Stimulated activated CD8-positive, alpha-beta memory T cell treated with anti-CD3 and anti-CD28 coated beads, Interleukin-4, amount 100 ng/mL, for 24 hours (primary cell): ENCODE measurements around the gene C22orf15.

ENCODE experiments used
- DNase-seq: peaks from one replicate; pipeline ENCODE4 v3.0.0-alpha.2; 2020; ENCODE audit warnings: low read depth

Gene C22orf15

DNA sequence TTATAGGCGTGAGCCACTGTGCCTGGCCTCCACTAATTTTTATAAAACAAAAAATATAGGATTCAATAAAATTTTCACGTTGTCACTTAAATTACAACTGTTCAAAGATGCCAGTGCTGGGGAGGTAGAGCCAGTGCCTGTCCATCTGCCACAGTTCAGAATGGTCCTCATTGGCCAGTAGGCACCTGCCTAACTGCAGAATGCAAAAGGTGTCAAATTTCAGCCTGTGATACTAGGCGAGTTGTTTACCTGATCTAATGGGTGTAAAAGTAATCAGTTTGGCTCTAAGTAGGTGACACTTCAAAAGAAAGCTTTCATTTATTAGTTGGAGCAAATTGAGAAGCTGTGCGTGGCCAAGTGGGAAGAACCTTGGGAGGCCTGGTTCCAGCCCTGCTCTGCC is 26.3 kb downstream of the C22orf15 start:
- DNase-seq = no peak

DNA sequence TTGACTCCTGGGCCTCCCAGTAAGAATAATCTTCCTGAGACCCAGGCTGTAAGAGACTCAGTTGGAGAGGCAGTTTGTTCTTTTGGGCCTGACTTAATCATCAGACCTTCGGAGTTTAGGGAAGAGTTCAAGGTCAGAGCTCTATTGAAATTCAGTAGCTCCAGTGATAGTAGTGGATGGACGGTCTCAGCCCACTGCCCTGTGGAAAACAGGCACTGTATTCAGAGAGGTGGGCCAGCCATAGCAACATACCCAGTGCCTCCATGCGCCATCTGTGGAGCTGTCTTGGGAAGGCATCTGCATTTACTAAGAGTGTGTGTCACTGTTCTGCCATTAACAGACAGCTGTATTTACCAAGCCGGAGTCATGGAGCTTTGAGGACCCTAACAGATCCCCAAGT is 26.8 kb downstream of the C22orf15 start:
- no peak for DNase-seq

DNA sequence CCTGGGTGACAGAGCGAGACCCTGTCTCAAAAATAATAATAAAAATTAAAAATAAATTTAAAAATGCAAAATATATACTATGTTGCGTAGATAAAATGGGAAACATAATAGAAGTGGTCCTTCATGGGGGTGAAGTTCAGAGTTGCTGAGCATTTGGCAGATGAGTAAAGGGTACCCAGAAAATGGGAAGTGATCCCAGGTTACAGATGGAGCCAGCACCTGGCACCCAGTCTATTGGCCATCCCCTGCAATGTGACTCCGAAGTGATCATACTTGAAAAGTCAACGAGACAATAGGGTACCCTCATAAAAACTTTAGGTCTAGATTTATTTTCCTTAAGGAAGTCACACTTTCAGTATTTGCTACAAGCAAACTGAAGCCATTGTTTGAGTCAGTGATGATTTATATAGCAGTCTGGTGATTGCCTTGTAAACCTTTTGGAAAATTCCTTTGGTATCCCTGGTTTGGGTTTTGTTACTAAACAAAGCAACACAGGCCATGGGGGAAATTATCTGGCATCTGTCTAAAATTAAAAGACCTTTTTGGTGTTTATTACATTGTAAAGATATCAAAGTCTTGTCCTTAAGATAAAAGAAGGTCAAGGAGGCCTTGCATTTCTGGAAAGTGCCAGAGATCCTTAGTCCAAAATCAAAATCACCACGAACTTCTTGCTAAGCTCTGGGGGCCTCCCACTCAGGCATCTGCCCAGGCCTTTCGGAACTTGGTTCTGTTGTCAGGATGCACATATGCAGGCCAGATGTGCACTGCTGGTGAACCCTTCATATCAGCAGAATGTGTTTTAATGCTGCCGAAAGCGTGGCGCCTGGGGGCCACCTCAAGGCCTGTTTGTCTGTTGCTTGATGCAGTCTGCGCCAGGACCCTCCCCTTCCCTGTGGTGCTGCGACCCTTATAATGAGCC is 28.3 kb downstream of the C22orf15 start:
- no peak for DNase-seq

DNA sequence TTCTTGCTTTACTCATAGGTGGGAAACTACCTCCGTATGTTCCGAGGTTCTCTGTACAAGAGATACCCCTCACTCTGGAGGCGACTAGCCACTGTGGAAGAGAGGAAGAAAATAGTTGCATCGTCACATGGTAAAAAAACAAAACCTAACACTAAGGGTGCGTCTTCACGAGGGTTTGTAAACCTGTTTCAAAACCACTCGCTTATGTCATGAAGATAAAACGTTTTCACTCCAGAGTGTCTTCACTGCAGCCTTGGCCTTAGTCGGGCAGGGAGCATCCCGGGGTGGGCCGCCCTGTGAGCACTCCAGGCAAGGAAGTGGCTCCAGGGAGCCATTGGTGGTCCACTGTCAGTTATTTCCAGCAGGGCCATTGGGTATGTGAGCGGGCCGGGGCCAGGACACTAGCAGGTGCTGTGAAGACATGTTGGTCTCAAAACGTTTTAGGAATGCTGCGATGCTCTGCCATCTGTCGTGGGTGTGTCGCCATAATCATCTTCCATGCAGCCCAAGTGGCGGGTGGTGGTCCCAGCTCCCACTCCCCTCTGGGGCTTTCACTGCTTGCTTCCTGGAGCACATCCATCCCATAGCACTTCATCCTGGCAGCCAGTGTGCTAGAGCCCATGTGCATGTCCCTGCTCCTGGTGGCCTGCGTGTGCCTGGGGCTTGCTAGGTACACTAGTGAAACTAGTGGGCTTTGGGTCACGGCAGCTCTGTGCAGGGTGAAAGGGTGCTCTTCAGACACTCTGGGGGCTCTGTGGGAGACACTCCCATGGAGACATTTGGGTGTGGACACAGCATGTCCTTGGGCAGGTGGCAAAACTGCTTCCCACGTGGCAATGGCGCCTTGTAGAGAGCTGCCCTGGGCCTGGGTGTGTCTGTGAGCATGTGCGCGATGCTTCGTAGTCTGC is 29.2 kb downstream of the C22orf15 start:
- no peak for DNase-seq

DNA sequence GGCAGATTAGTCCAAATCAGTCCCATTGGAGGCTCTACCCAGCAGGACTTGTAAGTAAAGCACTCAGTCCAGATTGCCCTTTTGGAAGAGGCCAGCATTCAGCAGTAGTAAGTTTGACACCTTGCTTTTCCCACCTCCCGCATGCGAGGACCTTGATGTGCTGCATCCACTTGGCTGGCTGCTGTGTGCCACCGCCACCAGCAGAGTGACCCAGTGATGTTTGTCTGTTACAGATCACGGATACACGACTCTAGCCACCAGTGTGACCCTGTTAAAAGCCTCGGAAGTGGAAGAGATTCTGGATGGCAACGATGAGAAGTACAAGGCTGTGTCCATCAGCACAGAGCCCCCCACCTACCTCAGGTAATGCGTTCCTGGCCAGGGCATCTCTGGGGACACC is 30.5 kb downstream of the C22orf15 start:
- DNase-seq = no peak

DNA sequence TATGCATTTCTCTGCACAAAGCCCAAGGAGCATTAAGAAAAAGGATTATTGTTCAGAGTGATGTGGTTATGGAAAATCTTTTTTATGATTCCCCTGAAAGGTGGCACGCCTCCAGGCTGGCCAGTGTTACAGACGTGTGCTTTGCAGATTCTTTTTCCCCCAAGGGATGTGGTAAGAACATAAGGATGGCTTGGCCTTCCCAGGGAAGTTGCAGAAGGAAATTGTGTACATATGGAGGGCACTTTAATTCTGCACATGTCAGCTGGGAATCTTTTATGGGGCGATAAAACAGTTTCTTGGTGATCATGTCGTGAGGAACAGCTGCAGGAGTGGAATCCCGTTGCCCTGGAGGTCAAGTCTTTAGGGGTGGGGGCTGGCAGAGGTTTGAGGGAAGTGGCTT is 33.7 kb downstream of the C22orf15 start:
- no peak for DNase-seq

DNA sequence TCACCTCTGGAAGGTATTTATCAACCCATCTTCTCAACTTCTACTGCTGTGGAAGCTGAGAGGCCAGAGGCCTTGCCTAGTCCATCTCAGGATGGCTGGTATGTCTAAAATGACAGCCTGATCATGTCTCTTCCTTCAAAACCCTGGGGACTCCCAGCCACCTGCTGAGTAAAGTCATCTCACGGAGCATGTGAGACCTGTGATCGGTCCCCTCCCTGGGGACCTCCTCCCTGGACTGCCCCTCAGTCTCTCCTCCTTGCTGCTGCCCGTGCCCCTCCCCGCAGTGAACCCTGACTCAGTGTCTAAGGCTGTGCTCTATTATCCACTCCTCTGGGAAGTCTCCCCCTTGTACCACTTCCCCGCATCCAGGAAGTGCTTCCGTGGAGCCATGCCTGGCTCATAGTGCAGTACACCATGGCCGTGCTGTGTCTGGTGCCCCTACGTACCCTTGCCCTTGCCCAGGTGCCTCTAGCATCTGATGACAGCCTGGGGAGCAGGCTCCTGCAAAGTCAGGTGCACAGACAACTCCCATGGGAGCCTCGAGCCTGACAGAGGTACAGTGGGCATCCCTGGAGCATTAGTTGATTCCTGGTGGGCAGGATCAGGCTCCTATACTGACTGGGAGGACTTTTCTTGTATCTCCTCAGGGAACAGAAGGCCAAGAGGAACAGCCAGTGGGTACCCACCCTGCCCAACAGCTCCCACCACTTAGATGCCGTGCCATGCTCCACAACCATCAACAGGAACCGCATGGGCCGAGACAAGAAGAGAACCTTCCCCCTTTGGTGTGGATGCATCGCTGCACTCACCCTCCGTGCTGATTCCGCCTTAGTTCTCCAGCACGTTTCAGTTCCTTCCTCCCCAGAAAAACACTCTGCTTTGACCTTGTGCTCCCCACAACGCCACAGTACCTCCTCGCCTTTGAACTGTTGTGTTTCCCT is 37.8 kb downstream of the C22orf15 start:
- no peak for DNase-seq

DNA sequence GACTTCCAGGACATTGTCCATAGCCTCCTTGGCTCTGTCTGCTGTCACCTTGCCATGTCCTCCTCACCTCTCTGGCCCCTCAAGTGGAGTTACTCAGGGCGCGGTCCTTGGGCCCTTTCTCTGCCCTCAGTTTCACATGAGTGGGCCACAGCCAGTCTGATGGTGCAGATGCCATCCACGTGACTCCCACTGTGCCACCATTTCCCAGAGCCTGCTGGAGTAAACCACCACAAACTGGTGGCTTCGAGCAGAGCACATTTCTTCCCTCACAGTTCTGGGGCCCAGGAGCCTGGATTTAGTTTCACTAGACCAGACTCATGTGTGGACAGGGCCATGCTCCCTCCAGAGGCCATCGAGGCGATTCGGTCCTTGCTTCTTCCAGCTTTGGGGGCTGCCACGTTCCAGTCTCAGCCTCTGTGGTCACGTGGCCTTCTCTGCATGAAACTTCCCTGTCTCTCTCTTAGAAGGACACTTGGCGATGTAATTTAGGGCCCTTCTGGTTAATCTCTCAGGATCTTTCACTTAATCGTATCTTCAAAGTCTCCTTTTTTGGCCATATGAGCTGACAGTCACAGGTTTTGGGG is 38.5 kb downstream of the C22orf15 start:
- no peak for DNase-seq

DNA sequence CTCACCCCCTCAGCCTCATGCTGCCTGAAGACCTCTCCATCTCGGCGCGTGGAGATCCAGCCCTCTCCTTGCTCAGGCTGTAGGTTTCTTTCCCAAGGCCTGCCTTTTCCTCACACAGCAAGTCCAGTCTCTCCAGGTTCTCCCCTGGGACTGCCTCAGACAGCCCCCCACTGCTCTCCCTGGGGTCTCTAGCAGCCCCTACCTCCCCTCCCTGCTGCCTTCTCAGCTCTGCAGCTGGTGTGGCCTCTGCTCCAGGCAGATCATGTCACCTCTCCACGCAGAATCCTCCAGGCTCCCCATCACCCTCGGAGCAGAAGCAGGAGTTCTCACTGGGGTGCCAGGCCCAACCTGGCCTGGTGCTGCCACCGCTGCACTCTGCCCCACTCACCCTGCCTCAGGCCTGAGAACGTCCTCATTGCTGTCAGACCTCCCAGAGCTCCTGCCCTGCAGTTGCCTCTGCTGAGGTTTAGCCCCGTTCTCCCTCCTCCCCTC is 39.1 kb downstream of the C22orf15 start:
- DNase-seq = no peak

DNA sequence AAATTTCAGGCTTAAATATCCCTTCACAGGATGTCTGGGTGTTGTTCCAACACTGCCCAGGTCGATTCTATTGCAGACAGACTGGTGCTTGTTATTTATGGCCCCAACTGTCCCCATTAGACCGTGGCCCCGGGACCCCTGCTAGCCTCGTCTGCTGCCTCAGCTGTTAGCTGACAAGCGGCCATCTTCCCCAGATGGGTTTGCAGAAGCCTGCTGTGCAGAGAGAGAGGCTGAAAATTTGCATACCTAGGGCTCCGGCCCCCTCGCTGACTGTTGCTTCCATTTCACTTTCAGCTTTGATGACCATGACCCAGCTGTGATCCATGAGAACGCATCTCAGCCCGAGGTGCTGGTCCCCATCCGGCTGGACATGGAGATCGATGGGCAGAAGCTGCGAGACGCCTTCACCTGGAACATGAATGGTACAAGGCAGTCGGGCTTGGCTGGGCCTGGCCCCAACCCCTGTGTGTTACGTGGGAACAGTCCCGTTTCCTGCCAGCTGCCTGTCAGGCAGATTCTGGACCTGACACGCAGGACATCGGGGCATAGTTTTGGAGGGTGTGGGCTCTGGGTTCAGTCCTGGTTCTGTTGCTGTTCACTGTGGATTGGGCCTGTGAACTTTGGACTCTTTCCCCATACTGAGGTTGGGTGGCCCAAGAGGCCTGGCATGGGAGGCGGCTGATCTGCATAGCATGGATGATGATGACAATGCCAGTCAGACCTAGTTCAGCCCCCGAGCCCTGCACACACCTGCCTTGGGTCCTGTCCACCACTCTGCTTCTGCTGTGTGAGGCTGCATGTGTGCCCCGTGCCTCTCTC is 40.4 kb downstream of the C22orf15 start:
- DNase-seq = no peak

DNA sequence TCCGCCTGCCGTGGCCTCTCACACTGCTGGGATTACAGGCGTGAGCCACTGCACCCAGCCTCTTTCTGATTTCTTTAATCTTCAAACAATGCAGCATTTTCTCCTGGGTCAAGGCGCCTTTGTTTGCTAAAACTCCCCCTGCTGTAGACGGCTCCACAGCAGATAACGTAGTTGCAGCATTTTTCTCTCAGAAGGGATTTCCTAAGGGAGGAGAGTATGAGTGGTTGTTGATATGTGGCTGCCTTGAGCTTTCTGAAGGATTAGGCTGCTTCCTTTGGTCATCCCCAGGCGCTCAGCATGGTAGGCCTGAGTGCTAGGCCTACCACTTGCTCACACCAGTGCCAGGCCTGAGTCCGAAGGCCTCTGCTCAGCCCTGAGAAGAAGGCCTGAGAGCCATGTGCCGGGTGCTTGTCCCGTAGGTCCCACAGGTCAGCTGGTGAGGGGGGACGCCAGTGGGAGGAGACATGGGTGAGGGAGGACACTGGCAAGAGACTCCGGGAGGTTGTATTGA is 42.0 kb downstream of the C22orf15 start:
- DNase-seq = no peak

DNA sequence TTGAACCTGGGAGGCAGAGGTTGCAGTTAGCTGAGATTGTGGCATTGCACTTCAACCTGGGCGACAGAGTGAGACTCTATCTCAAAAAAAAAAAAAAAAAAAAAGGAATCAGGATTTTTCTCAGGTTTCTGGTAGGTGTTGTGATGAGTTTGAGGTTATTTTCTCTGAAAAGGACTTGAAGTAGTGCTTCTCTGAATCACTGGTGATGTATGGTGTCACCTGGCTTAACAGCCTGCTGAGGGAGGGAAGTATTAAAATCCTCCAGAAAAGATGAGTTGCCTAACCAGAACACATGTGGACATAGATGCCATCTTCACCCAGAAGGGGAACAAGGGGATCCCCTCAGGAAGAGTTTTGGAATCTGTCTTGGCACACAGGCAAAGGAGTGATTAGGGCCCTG is 44.0 kb downstream of the C22orf15 start:
- no peak for DNase-seq

DNA sequence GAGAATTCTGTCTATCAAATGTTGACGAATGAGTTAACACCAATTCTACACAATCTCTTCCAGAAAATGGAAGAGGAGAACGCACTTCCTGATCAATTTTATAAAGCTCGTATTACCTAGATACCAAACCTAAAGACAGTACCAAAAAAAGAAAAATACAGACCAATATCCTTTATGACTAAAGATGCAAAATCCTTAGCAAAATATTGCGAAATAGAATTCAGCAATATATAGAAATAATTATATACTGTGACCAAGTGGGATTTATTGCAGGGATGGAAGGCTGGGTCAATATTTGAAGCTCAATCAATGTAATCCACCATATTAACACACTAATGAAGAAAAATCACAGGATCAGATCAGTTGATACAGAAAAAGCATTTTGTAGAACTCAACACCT is 49.6 kb downstream of the C22orf15 start:
- DNase-seq = no peak
